Colonic mucosa (tissue), 4 donors: Measurements from ENCODE around the gene ACTRT2. TPM values are rescaled to one million over a fixed set of nuclear protein-coding genes. Genes with fewer than 3 reads are reported as not detected.

Source experiments
- DNase-seq: peaks from one replicate; pipeline ENCODE4 v3.0.0-alpha.2; 2020
- H3K27ac ChIP-seq: fragments of 200-600 bp; one replicate; pipeline ENCODE4 v1.8.0; 2021
- H3K27me3 ChIP-seq: fragments of 200-600 bp; one replicate; pipeline ENCODE4 v1.8.0; 2021
- H3K36me3 ChIP-seq: fragments of 200-600 bp; one replicate; pipeline ENCODE4 v1.8.0; 2021
- H3K4me1 ChIP-seq: fragments of 200-600 bp; one replicate; pipeline ENCODE4 v1.8.0; 2021; ENCODE audit warnings: mild to moderate bottlenecking
- H3K4me3 ChIP-seq: fragments of 200-600 bp; one replicate; pipeline ENCODE4 v1.8.0; 2021
- H3K9ac ChIP-seq, 2 donors: one replicate each; pipeline ENCODE4 v1.7.0; 2013; ENCODE audit warnings: control low read depth in 2 of 2, low read depth in 2 of 2, low read length in 2 of 2
- H3K9me3 ChIP-seq: fragments of 200-600 bp; one replicate; pipeline ENCODE4 v1.8.0; 2021
- CTCF ChIP-seq: fragments of 200-600 bp; IDR thresholded peaks from one replicate; pipeline ENCODE4 v1.8.0; 2022; ENCODE audit warnings: antibody characterized with exemption, mild to moderate bottlenecking
- intact Hi-C: fragments of 100-400 bp; cut with DNase I; formaldehyde crosslinking; loops from one replicate; pipeline ENCODE4 v1.14.1; 2022
- total RNA-seq, 2 donors: library from RNA; stranded (reverse); fragmentation: NEBNext Ultra II Directional in 1 of 2; extraction: Animal tissue kit (Norgen Biotek cat#: 25700) in 1 of 2; gene quantifications; one replicate each; pipeline ENCODE4 v1.2.1, GENCODE V29; 2021
- donor health status: healthy.
- donor health status: DM: no; HTN: no; CAD: no.
- donor health status: DM: no; HTN: no; CAD: no.

Gene ACTRT2
- total RNA-seq, 2 donors from 2014 or later: not detected

- Histone ChIP-seq H3K9ac (no peak overlapping the region), H3K27ac (no peak overlapping the region), H3K36me3 (no peaks in the 10 kb centered on the region), H3K27me3 (no peaks in the 10 kb centered on the region), H3K4me3 (no peak overlapping the region), H3K9me3 (no peaks in the 10 kb centered on the region), H3K4me1 (no peaks in the 10 kb centered on the region)
- no peak for DNase-seq
- TF ChIP-seq CTCF: no peak
- intact Hi-C loops: no loop called here
Observed at GRCh38 chr1:2985694-2986548, 35.3 kb upstream of the ACTRT2 start.

GRCh38 chr1:2986549-2987305 is 34.5 kb upstream of the ACTRT2 start:
- intact Hi-C loops: no loop called here
- no peak for DNase-seq
- Histone ChIP-seq H3K36me3 (no peaks in the 10 kb centered on the region), H3K27ac (no peak overlapping the region), H3K4me3 (no peak overlapping the region), H3K27me3 (no peaks in the 10 kb centered on the region), H3K4me1 (no peaks in the 10 kb centered on the region), H3K9ac (no peak overlapping the region), H3K9me3 (no peaks in the 10 kb centered on the region)
- TF ChIP-seq CTCF: no peak

- H3K9ac ChIP-seq: no peak overlapping the region
- DNase-seq: no peak
- H3K4me1 ChIP-seq: no peaks in the 10 kb centered on the region
- H3K4me3 ChIP-seq: no peak overlapping the region
- no peak overlapping the region for H3K27ac ChIP-seq
- intact Hi-C loops: no loop called here
- no peaks in the 10 kb centered on the region for H3K9me3 ChIP-seq
- no peaks in the 10 kb centered on the region for H3K27me3 ChIP-seq
- no peaks in the 10 kb centered on the region for H3K36me3 ChIP-seq
- TF ChIP-seq CTCF: no peak
Observed at GRCh38 chr1:2987773-2988172, 33.5 kb upstream of the ACTRT2 start.

GRCh38 chr1:2988256-2988655 is 33.0 kb upstream of the ACTRT2 start:
- DNase-seq: no peak
- H3K9me3 ChIP-seq: no peaks in the 10 kb centered on the region
- no peaks in the 10 kb centered on the region for H3K27me3 ChIP-seq
- H3K27ac ChIP-seq: no peak overlapping the region
- H3K4me1 ChIP-seq: no peaks in the 10 kb centered on the region
- TF ChIP-seq CTCF: no peak
- H3K9ac ChIP-seq: no peak overlapping the region
- H3K36me3 ChIP-seq: no peaks in the 10 kb centered on the region
- no peak overlapping the region for H3K4me3 ChIP-seq
- intact Hi-C loops: no loop called here

- Histone ChIP-seq H3K9me3 (no peaks in the 10 kb centered on the region), H3K27ac (no peak overlapping the region), H3K9ac (no peak overlapping the region), H3K4me1 (no peaks in the 10 kb centered on the region), H3K4me3 (no peak overlapping the region), H3K36me3 (no peaks in the 10 kb centered on the region), H3K27me3 (no peaks in the 10 kb centered on the region)
- DNase-seq: no peak
- intact Hi-C loops: no loop called here
- no peak for TF ChIP-seq CTCF
Observed at GRCh38 chr1:2989185-2989584, 32.1 kb upstream of the ACTRT2 start.
